Activated CD8-positive, alpha-beta memory T cell treated with anti-CD3 and anti-CD28 coated beads, Interleukin-2, amount 50 U/mL, for 24 hours (primary cell): ENCODE results near the gene PTBP1.
"Not testable (repeated sequence)": the region's sequence is repeated elsewhere in the genome, so short reads cannot be mapped to it uniquely, and the experiment has no call there.

Source experiments
- DNase-seq: peaks from one replicate; pipeline ENCODE4 v3.0.0-alpha.2; 2020; ENCODE audit errors: extremely low read depth

PTBP1 gene

DNA sequence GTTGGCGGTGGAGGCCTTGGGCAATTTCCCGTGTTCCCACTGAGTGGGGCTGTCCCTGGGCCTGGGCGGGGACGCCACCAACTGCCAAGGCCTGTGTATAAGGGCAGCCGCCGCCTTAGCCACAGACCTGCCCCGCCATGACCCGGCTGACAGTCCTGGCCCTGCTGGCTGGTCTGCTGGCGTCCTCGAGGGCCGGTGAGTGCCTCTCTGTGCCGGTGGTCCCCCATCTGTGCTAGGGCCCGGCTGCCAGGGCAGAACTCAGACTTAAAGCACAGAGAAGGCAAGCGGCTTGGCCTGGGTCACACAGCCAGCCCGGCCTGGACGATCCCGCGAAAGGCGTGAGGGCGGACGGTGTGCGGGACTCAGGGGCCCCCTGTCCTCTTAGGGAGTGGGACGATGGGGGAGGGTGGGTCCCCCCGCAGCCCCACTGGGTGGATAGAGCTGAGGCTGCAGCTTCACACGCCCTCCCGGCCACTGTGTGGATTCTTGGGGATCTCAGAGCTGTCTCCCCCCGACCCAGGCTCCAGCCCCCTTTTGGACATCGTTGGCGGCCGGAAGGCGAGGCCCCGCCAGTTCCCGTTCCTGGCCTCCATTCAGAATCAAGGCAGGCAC is 30.6 kb downstream of the PTBP1 start, which contains the start of gene AZU1:
AZU1 (plus strand) TSS at position 128 of the 612 bp plus-strand sequence; CDS start at position 138, 10 bp downstream.
- DNase-seq, result no peak

DNA sequence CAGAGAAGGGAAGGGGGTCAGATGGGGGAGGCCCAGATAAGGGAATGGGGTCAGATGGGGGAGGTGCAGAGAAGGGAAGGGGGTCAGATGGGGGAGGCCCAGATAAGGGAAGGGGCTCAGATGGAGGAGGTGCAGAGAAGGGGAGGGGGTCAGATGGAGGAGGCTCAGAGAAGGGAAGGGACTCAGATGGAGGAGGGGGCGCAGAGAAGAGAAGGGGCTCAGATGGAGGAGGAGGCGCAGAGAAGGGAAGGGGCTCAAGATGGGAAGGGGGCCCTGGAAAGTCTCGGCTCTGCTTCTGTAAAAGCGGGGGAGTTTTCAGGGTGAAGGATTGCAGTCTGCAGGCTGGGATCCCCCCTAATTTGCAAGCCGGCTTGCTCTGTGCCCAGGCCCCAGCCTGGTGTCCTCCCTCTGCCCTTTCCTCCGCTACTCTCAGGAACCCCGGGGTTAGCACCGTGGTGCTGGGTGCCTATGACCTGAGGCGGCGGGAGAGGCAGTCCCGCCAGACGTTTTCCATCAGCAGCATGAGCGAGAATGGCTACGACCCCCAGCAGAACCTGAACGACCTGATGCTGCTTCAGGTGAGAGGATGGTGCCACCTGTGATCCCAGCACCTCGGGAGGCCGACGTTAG is 32.0 kb downstream of the PTBP1 start:
- DNase-seq, result no peak

DNA sequence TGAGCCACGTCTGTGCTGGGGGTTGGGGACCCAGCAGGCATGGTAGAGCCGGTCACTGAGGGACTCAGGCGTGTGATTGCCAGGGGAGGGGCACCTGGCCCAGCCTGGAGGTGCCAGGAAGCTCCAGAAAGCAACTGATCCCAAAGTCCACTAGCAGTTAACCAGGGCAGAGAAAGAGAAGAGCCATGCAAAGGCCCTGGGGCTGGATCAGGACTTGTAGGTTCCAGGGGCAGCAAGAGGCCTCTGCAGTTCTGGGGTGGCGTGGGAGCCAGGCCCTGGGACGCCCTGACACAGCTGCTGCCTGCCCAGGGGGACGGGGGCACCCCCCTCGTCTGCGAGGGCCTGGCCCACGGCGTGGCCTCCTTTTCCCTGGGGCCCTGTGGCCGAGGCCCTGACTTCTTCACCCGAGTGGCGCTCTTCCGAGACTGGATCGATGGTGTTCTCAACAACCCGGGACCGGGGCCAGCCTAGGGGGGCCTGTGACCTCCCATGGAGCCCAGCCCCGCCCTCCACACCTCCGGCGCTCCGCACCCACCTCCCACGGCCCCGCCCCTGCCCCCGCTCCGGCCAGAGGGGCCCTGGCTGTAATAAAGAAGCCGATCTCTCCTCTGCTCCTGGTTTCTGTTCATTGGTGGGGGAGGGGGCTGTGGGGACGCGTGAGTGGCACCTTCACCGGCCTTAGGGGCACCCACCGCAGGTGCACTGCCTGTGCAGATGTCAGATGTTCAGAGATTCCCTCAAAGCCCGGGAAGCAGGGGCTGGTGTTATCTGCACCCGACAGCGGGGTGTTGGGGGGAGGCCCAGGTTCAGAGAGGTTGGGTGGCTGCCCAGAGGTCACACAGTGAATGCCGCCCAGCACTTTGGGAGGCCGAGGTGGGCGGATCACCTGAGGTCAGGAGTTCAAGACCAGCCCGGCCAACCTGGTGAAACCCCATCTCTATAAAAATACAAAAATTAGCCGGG is 34.4 kb downstream of the PTBP1 start:
- DNase-seq, result no peak

DNA sequence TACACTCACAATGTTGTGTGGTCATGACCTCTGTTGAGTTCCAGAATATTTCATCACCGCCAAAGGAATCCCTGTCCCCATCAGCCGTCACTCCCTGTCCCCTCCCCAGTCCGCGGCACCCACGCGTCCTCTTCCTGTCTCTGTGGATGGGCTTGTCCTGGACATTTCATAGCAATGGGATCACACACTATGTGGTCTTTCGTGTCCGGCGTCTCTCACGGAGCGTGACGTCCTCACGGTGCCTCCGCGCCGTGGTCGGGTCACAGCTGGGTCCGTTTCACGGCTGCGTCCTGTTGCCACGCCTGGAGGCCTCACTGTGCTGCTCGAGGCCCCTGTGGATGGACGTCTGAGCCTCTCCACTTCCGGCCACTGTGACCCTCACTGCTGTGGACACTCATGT is 37.0 kb downstream of the PTBP1 start:
- no peak for DNase-seq

DNA sequence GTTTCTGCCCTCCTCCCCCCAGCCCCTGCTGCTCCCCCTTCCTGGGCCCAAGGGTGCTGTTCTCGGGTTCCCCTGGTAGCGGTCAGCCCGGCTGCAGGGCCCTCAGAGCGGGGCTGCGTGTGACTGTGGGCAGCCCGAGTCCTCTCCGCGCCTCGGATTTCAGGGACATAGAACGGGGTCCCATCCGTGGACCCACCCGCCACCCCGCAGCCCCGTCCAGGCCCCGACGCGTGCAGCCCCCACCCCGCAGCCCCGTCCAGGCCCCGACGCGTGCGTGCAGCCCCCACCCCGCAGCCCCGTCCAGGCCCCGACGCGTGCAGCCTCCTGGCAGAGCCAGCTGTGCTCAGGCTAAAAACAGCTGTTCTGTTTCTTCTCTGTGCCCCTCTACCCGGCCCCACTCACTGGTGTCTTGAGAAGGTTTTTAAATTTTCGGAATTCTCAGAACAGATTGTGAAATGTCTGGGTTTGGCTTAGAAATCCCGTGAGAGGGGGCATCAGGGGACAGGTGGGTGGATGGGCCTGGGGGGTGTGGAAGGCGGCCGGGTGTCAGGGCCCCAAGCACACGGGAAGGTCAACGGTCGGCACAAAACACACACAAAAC is 38.1 kb downstream of the PTBP1 start:
- no peak for DNase-seq

DNA sequence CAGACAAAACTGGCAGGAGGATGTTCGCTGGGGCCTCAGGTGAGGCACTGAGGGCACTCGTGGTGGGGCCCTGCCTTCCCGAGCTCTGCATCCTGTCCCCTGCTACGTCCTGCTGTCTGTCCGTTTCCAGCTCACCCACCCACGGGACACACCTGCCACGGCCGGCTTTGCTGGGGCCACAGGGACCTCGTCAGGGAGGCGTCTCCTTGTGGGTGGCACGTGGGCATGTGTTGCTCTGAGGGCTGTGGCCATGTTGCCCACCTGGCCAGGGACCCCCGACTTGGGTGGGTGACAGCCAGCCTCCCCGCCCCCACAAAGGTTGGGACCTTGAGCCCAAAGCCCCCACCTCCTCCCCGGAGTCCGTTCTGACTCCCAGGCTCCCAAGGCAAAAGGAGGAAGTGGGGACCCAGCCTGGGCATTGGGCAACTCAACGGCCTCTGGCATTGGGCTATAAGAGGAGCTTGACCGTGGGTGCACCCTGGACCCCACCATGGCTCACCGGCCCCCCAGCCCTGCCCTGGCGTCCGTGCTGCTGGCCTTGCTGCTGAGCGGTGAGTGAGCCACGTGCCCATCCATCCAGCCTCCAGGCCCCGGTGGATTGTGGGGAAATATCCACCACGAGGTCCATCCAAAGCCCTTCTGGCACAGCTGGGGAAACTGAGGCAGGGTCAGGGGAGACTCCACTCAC is 43.4 kb downstream of the PTBP1 start, which contains the start of gene PRTN3:
PRTN3 (plus strand) TSS at position 481 of the 688 bp plus-strand sequence; CDS start at position 491, 10 bp downstream.
- DNase-seq, result no peak

DNA sequence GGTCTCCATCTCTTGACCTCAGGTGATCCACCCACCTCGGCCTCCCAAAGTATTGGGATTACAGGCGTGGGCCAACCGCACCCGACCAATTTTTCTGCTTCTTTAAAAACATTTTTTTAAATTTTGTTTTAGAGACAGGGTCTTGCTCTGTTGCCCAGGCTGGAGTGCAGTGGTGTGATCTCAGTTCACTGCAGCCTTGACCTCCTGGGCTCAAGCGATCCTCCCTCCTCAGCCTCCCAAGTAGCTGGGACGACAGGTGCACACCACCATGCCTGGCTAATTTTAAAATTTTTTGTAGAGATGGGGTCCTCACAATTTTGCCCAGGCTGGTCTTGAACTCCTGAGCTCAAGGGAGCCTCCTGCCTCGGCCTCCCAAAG is 45.5 kb downstream of the PTBP1 start:
- DNase-seq, result not testable (repeated sequence)

DNA sequence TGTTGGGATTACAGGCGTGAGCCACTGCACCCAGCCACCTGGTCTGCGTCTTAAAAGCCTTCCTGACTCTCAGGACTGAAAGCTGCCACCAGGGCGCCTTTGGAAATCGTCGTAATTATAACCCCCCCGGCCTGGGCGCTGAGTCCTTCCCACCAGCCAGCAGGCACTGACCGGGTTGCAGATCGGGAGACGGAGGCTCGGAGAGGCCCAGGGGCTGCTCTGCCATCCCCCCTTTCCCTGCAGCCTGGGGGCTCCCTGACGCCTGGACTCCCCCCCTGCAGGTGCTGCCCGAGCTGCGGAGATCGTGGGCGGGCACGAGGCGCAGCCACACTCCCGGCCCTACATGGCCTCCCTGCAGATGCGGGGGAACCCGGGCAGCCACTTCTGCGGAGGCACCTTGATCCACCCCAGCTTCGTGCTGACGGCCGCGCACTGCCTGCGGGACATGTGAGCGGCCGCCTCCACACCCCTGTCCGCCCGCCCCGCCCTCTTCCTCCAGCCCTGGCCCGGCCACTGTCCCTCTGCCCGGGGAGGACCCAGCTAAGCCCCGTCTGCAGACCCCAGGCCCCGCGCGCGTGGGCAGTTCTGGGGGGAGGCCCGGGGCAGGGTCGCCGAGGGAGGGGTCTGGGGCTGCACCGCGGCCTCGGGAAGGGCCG is 46.1 kb downstream of the PTBP1 start:
- DNase-seq, result no peak

DNA sequence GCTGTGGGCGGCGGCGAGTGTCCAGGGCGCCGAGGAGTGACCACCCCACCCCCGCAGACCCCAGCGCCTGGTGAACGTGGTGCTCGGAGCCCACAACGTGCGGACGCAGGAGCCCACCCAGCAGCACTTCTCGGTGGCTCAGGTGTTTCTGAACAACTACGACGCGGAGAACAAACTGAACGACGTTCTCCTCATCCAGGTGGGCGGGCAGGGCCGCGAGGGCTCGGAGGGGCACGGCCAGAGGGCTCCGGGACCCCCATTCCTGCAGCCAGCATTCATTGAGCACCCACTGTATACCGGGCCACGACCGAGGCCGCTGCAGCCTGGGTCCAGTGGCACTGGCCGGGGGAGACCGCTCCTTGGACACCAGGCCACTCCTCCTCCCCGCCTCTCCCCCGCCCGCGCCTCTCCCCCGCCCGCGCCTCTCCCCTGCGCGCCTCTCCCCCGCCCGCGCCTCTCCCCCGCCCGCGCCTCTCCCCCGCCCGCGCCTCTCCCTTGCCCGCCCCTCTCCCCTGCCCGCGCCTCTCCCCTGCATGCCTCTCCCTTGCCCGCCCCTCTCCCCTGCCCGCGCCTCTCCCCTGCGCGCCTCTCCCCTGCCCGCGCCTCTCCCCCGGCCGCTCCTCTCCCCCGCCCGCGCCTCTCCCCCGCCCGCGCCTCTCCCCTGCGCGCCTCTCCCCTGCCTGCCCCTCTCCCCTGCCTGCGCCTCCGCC is 46.7 kb downstream of the PTBP1 start:
- DNase-seq, result no peak

DNA sequence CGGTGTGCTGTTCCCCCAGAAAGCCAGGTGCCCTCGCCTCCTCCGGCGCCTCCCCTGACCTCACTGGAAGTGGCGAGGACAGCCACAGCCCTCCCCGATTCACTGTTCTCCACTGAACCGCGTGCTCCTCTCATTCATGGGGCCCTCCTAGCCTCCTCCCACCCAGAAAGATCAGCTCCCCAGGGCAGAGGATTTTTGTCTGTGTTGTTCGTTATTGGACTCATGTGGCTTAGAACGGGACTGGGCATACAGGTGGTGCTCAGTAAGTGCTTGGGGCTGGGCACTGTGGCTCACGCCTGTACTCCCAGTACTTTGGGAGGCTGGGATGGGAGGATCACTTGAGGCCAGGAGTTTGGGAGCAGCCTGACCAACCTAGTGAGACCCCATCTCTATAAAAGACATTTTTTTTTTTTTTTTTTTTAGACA is 47.3 kb downstream of the PTBP1 start:
- no peak for DNase-seq

DNA sequence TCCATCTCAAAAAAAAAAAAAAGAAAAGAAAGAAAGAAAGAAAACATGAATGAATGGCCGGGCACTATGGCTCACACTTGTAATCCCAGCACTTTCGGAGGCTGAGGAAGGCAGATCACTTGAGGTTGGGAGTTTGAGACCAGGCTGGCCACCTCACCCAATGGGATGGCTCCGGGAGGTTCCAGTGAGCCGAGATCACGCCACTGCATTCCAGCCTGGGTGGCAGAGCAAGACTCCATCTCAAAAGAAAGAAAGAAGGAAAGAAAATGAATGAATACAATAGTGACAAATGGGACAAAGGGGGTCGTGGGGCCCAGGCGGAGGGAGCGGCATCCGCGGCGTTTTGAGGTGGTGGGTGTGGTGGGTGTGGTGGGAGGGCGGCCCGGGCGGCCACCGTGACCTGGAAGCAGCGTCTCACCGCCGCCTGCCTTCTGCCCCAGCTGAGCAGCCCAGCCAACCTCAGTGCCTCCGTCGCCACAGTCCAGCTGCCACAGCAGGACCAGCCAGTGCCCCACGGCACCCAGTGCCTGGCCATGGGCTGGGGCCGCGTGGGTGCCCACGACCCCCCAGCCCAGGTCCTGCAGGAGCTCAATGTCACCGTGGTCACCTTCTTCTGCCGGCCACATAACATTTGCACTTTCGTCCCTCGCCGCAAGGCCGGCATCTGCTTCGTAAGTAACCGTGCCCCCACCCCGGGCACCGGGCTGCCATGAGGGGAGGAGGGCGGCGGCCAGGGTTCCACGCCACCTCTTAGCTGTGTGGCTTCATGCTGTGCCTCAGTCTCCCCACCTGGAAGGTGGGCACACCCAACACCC is 48.7 kb downstream of the PTBP1 start:
- no peak for DNase-seq

DNA sequence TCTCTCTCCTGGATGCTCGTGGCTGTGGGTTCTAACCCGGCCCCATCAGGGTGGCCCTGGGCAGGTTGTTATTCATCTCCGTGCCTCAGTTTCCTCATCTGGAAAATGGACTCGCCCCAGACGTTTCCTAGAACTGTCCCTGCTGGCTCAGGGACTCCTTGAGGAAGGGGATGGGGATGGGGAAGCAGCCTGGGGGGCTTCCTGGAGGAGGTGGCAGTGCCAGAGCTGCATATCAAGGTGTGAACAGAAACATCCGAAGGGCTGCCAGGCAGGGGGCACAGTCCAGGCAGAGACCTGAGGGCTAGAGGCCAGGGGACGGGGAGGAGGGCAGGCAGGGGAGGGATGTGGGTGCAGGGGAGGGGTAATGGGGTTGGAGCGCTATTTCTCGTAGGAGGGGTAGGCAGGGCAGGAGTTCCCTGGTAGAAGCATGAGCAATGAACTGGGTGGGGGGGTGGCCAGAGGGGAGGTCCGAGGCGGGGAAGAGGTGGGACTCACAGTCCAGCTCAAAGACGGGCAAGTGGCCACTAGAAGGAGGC is 51.2 kb downstream of the PTBP1 start:
- no peak for DNase-seq

DNA sequence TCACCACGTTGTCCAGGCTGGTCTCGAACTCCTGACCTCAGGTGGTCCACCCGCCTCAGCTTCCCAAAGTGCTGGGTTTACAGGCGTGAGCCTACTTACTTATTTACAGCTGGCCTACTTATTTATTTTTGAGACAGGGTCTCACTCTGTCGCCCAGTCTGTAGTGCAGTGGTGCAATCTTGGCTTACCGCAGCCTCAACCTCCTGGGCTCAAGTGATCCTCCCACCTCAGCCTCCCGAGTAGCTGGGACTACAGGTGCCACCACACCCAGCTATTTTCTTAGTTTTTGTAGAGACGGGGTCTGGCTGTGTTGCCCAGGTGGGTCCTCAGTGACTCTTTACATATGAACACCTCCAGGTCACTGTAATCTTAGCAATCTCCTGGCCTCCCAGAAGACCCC is 51.9 kb downstream of the PTBP1 start:
- DNase-seq, result not testable (repeated sequence)

DNA sequence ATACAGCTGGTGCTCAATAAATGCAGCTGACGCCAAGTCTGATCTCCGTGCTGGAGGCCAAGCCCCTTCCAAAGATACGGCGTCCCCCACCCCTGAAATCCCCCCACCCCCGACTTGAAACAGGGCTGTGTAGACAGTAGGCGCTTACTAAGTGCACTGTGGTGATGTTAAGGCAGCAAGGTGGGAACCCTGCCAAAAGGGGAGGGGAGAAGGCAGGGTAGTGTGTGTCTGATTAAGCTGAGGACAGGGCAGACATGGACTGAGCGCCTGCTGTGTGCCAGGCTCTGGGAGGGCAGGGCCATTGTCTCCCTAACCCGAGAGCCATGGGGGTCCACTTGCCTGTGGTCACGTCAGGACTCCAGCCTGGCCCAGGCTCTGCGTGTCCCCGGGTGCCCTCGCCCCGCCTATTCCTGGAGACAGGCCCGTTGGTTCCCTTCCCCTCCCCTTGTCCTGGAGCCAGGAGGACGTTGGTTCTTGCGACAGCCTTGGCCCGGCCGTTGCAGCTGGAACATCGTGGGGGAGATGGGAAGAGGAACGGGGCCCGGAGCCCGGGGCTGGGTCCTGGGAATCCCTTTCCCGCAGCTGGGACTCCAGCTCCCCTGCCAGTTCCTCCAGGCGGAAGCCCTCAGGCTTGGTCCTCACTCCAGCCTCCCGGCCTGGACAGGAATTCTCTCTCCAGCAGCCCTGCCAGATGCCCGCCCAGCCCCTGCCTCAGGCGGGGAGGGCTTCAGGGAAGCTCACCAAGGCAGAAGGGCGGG is 53.1 kb downstream of the PTBP1 start:
- DNase-seq, result no peak

DNA sequence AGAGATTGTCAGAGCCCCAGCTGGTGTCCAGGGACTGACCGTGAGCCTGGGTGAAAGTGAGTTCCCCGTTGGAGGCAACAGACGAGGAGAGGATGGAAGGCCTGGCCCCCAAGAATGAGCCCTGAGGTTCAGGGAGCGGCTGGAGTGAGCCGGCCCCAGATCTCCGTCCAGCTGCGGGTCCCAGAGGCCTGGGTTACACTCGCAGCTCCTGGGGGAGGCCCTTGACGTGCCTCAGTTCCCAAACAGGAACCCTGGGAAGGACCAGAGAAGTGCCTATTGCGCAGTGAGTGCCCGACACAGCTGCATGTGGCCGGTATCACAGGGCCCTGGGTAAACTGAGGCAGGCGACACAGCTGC is 53.7 kb downstream of the PTBP1 start:
- DNase-seq, result no peak

DNA sequence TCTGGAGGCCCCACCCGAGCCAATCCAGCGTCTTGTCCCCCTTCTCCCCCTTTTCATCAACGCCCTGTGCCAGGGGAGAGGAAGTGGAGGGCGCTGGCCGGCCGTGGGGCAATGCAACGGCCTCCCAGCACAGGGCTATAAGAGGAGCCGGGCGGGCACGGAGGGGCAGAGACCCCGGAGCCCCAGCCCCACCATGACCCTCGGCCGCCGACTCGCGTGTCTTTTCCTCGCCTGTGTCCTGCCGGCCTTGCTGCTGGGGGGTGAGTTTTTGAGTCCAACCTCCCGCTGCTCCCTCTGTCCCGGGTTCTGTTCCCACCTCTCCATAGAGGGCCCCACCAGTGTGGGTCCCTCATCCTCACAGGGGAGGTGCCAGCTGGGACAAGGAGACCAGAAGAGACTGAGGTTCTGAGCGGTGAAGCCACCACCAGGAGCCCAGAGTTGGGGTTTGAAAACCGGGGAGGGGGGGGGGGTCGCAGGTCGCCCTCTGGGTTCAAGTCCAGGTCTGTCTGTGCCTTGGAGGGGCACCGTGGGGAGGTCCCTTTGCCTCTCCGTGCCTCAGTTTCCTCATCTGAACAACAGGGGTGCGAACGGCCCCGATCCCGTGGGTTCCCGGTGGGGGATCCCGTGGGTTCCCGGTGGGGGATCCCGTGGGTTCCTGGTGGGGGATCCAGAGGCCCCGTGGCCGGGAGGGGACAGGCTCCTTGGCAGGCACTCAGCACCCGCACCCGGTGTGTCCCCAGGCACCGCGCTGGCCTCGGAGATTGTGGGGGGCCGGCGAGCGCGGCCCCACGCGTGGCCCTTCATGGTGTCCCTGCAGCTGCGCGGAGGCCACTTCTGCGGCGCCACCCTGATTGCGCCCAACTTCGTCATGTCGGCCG is 55.1 kb downstream of the PTBP1 start, which contains the start of gene ELANE:
ELANE (plus strand) TSS at position 168 of the 878 bp plus-strand sequence; CDS start at position 194, 26 bp downstream.
- DNase-seq, result no peak

DNA sequence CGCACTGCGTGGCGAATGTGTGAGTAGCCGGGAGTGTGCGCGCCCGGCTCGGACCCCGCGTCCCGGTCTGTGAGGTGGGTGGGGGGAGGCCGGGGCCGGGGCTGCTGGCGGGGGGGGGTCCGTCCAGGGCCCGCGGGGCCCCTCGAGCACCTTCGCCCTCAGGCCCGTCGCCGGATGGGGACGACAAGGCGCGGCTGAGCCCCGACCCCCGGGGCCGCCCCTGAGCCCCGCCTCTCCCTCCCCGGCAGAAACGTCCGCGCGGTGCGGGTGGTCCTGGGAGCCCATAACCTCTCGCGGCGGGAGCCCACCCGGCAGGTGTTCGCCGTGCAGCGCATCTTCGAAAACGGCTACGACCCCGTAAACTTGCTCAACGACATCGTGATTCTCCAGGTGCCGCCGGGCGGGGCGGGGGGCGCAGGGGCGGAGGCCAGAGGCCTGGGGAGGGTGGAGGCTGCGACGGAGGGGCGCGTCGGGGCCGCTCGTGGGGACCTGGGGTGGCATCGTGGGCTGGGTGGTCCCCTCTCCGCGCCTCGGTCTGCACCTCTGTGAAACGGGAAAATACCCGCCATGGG is 55.8 kb downstream of the PTBP1 start:
- DNase-seq, result no peak
